ENCODE measurements around the gene MYBBP1A.

DNA sequence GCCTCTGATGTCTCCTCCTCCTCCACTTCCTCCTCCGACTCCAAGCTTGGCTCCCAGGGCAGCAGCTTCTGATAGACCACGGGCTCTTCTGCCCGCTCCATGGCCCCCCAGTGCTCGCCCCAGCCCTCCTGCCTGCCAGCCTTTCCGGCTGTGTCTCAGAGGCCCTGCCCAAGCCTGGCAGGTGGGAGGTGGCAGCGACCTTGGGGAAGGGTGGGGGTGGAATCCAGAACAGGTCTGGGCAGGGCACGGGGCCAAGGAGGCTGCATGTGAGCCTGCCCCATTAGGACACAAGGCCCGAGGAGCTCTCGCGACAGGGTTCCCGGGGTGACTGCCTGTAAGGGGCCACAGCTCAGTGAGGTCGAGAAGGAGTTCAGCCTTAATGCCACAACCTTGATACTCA lies 5.2 kb upstream of the MYBBP1A start, which contains the start of gene GGT6:
- TF ChIP-seq POLR2A (IDR thresholded peaks at IDR 0.05) (peak; percentile 91), EP300 (IDR thresholded peaks at IDR 0.05; ENCODE audit: low read depth) (no peak)
